HCT116 (cell line): ENCODE data around the gene COL23A1. TPM values are rescaled to one million over a fixed set of nuclear protein-coding genes. Genes with fewer than 3 reads are reported as not detected.

Experiments
- ATAC-seq: fragments of 200-7000 bp; cut with Tn5 transposase; 2 replicates; pipeline ENCODE4 v1.9.1; 2020; ENCODE audit warnings: mild to moderate bottlenecking, moderate library complexity
- BruUV-seq: library from RNA; stranded (reverse); fragments of 400-500 nt; replicated peaks from 2 replicates; lab custom pipeline; 2021; lab: Mats Ljungman, UMichigan
- CTCF ChIA-PET: fragments of 300-600 bp; sonication (Branson Sonifier 250); formaldehyde crosslinking; loops from one replicate; lab custom pipeline; 2021; ENCODE audit warnings: antibody characterized with exemption; lab: Charles Lee
- POLR2A ChIA-PET: fragments of 300-600, 350-600 bp; sonication (Branson Sonifier 250); formaldehyde crosslinking; loops from one replicate; lab custom pipeline; 2021; ENCODE audit warnings: antibody characterized with exemption; lab: Charles Lee
- RAD21 ChIA-PET, 2 experiments: fragments of 300-600 bp; sonication (Branson Sonifier 250); formaldehyde crosslinking; loops; one replicate each; lab custom pipeline; 2023; ENCODE audit warnings: low total read pairs in 2 of 2; ENCODE audit not compliant: uncharacterized antibody in 2 of 2, unreplicated experiment in 2 of 2, low non-redundant PET in 1 of 2; lab: Charles Lee
- DNase-seq: peaks from one replicate; pipeline ENCODE4 v3.0.0-alpha.2; 2010; ENCODE audit warnings: low read depth, low spot score
- H2AFZ ChIP-seq: fragments of 200-600 bp; shearing (Covaris generic), sonication (generic); 2 replicates; pipeline ENCODE4 v1.6.1; 2017; ENCODE audit warnings: low read depth, mixed run types, mixed read lengths, antibody characterized with exemption, low read length; ENCODE audit not compliant: poor library complexity, severe bottlenecking
- H3K27ac ChIP-seq: 2 replicates; pipeline ENCODE4 v1.5.1; 2012; ENCODE audit warnings: low read depth, low read length
- H3K27me3 ChIP-seq: fragments of 200-600 bp; sonication (generic); 2 replicates; pipeline ENCODE4 v1.6.1; 2016; ENCODE audit warnings: mixed run types, low read length, mixed read lengths; ENCODE audit not compliant: insufficient read depth
- H3K36me3 ChIP-seq, 2 experiments: fragments of 200-500 bp in 1 of 2; fragments of 200-600 bp in 1 of 2; sonication (Bioruptor generic) in 1 of 2; sonication (generic) in 1 of 2; 2 replicates each; pipeline versions ENCODE4 v1.5.1 to v1.6.1; 2014 to 2016; ENCODE audit warnings: low read length in 2 of 2, inconsistent platforms in 1 of 2, mixed read lengths in 1 of 2, mixed run types in 1 of 2; ENCODE audit not compliant: insufficient read depth in 2 of 2, control insufficient read depth in 1 of 2
- H3K4me1 ChIP-seq, 2 experiments: fragments of 200-600 bp in 1 of 2; sonication (generic) in 1 of 2; 2 replicates each; pipeline versions ENCODE4 v1.5.1 to v1.6.1; 2012 to 2017; ENCODE audit warnings: low read length in 2 of 2, inconsistent platforms in 1 of 2, mild to moderate bottlenecking in 1 of 2, mixed read lengths in 1 of 2, mixed run types in 1 of 2, moderate library complexity in 1 of 2; ENCODE audit not compliant: insufficient read depth in 2 of 2, control insufficient read depth in 1 of 2
- H3K4me2 ChIP-seq: fragments of 200-600 bp; sonication (generic); 2 replicates; pipeline ENCODE4 v1.6.1; 2017; ENCODE audit warnings: mixed run types, low read length, mixed read lengths
- H3K4me3 ChIP-seq, 2 experiments: fragments of 200-600 bp in 1 of 2; sonication (generic) in 1 of 2; replicated peaks in 1 of 2; 2 replicates each; pipeline ENCODE4 v1.5.1; 2011 to 2016; ENCODE audit warnings: low read length in 2 of 2, control low read depth in 1 of 2, low read depth in 1 of 2, mild to moderate bottlenecking in 1 of 2, mixed read lengths in 1 of 2, mixed run types in 1 of 2
- H3K79me2 ChIP-seq: fragments of 200-600 bp; sonication (generic); 2 replicates; pipeline ENCODE4 v1.6.1; 2017; ENCODE audit warnings: mild to moderate bottlenecking, mixed run types, low read length, moderate library complexity, mixed read lengths; ENCODE audit not compliant: insufficient read depth
- H3K9ac ChIP-seq: fragments of 200-600 bp; sonication (generic); 2 replicates; pipeline ENCODE4 v1.6.1; 2016; ENCODE audit warnings: low read length, mixed read lengths
- H3K9me2 ChIP-seq: fragments of 200-600 bp; sonication (generic), shearing (Covaris generic); 2 replicates; pipeline ENCODE4 v1.6.1; 2017; ENCODE audit warnings: mixed run types, mild to moderate bottlenecking, moderate library complexity; ENCODE audit not compliant: insufficient read depth
- H3K9me3 ChIP-seq, 2 experiments: fragments of 200-500 bp in 1 of 2; fragments of 200-600 bp in 1 of 2; sonication (Bioruptor generic) in 1 of 2; sonication (generic) in 1 of 2; 2 replicates each; pipeline ENCODE4 v1.6.1; 2014 to 2017; ENCODE audit warnings: low read length in 2 of 2, mixed read lengths in 2 of 2, inconsistent platforms in 1 of 2, low read depth in 1 of 2, mild to moderate bottlenecking in 1 of 2, mixed run types in 1 of 2, moderate library complexity in 1 of 2; ENCODE audit not compliant: control insufficient read depth in 1 of 2, insufficient read depth in 1 of 2
- H4K20me1 ChIP-seq: fragments of 200-600 bp; sonication (generic), shearing (Covaris generic); 2 replicates; pipeline ENCODE4 v1.6.1; 2017; ENCODE audit warnings: mixed run types, mild to moderate bottlenecking, moderate library complexity; ENCODE audit not compliant: insufficient read depth
- CBX3 ChIP-seq: IDR thresholded peaks from 2 replicates; pipeline ENCODE4 v1.6.1; 2012; ENCODE audit warnings: low read depth
- CEBPB ChIP-seq: IDR thresholded peaks from 2 replicates; pipeline ENCODE4 v1.6.1; 2012; ENCODE audit warnings: low read depth
- ELF1 ChIP-seq: IDR thresholded peaks from 2 replicates; pipeline ENCODE4 v1.6.1; 2012; ENCODE audit warnings: low read depth, borderline replicate concordance
- EZH2 ChIP-seq: fragments of 200-600 bp; sonication (generic); IDR thresholded peaks from 2 replicates; pipeline ENCODE4 v1.6.1; 2017; ENCODE audit warnings: antibody characterized with exemption, mixed run types
- FOSL1 ChIP-seq: IDR thresholded peaks from 2 replicates; pipeline ENCODE4 v1.6.1; 2012; ENCODE audit warnings: low read depth
- JUND ChIP-seq: IDR thresholded peaks from 2 replicates; pipeline ENCODE4 v1.6.1; 2012
- RAD21 ChIP-seq: IDR thresholded peaks from 2 replicates; pipeline ENCODE4 v1.6.1; 2012; ENCODE audit warnings: low read depth, mild to moderate bottlenecking
- REST ChIP-seq: IDR thresholded peaks from 2 replicates; pipeline ENCODE4 v1.6.1; 2012; ENCODE audit warnings: low read depth
- YY1 ChIP-seq: IDR thresholded peaks from 2 replicates; pipeline ENCODE4 v1.6.1; 2011; ENCODE audit warnings: low read length, low read depth, moderate library complexity, mild to moderate bottlenecking; ENCODE audit not compliant: insufficient replicate concordance; ENCODE audit errors: extremely low read depth
- ZNF274 ChIP-seq: fragments of 200-500 bp; sonication (Bioruptor generic); IDR thresholded peaks from 2 replicates; pipeline ENCODE4 v1.6.1; 2014; ENCODE audit warnings: mild to moderate bottlenecking, low read depth, low read length, inconsistent platforms
- intact Hi-C: fragments of 100-400 bp; cut with micrococcal nuclease; formaldehyde crosslinking; loops from 2 replicates; pipeline ENCODE4 v1.10.0; 2022
- total RNA-seq: library from RNA; stranded (reverse); gene quantifications from one replicate; pipeline ENCODE4 v1.2.1, GENCODE V29; 2021; ENCODE audit not compliant: unreplicated experiment

COL23A1 gene
- total RNA-seq, 1 experiment from 2014 or later: not detected

GRCh38 chr5:178265746-178266145 lies 324.4 kb downstream of the COL23A1 start:
- DNase-seq (no peak), ATAC-seq (no peak)
- H3K27ac ChIP-seq: no peak overlapping the region
- ChIA-PET RAD21 (no interaction called here), CTCF (no interaction called here), POLR2A (no interaction called here)
- H3K4me3 ChIP-seq: no peak overlapping the region
- H3K4me2 ChIP-seq: no peak overlapping the region
- intact Hi-C loops: no loop called here
- no peaks in the 10 kb centered on the region for H3K9me2 ChIP-seq
- H3K36me3 ChIP-seq: no peaks in the 10 kb centered on the region
- H3K4me1 ChIP-seq: no peaks in the 10 kb centered on the region
- BruUV-seq: no TSS peak
- H3K79me2 ChIP-seq: no peaks in the 10 kb centered on the region
- H2AFZ ChIP-seq: no peak overlapping the region
- H3K9ac ChIP-seq: no peak overlapping the region
- no peaks in the 10 kb centered on the region for H3K27me3 ChIP-seq
- H3K9me3 ChIP-seq: no peaks in the 10 kb centered on the region
- TF ChIP-seq CBX3: no peak
- no peak for TF ChIP-seq ELF1
- no peak for TF ChIP-seq EZH2
- no peak for TF ChIP-seq REST
- no peaks in the 10 kb centered on the region for H4K20me1 ChIP-seq

GRCh38 chr5:178264044-178264443 lies 326.1 kb downstream of the COL23A1 start:
- no TSS peak for BruUV-seq
- POLR2A ChIA-PET: no interaction called here
- CTCF ChIA-PET: no interaction called here

More at GRCh38 chr5:178264044-178264443, 326.1 kb downstream of the COL23A1 start:
- Histone ChIP-seq H3K36me3 (no peaks in the 10 kb centered on the region), H3K79me2 (no peaks in the 10 kb centered on the region), H3K9me3 (no peaks in the 10 kb centered on the region), H3K27me3 (no peaks in the 10 kb centered on the region), H3K4me3 (no peak overlapping the region), H3K9me2 (no peaks in the 10 kb centered on the region), H3K9ac (no peak overlapping the region), H3K4me2 (no peak overlapping the region), H3K27ac (no peak overlapping the region), H4K20me1 (no peaks in the 10 kb centered on the region), H3K4me1 (no peaks in the 10 kb centered on the region), H2AFZ (no peak overlapping the region)
- intact Hi-C loops: no loop called here
- no peak for DNase-seq
- TF ChIP-seq ZNF274 (no peak), RAD21 (no peak), CEBPB (no peak), CBX3 (no peak), JUND (no peak), YY1 (no peak), FOSL1 (no peak)
- RAD21 ChIA-PET: no interaction called here
- ATAC-seq: no peak
